ENCODE data around the gene RBM33.

DNA sequence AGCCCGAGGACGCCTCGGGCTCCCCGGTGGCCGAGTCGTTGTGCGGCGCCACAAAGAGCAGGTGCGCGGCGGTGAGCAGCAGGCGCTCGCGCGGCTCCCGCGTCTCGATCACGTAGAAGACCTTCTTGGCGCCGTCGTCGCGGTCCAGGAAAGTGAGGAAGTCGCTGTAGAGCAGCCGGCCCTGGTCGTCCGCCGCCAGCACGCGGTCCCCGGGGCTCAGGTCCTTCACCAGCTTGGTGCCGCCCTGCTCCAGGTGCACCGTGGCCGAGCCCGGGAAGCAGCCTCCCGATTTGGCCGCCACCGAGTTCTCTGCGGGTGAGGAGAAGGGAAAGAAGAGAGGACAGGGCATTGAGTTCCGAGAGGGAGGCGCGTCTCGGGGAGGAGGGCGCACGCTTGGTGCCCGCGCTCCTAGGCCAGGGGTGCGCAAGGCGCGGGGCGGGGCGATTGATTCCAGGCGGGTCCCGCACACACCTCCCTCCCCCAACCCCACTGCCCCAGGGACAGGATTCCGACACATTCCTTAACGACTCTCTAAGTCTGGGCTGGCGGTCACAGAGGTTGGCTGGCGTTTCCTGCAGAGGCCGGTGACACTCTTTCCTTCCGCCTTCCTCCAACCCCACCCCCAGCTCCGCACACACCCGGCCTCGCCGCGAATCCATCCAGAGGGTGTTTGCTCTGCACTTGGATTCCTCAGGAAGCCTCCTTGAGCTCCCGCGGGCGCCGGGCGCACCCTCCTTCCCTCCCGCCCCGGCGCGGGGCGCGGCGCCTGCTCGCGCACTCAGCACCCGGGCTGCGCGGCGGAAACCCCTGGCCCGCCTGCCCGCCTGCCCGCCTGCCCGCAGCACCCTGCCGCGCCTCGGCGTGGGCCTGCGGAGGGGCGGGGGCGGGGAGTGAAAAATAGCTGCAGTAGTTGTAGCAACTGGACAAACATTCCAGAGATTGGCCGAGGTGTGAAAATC lies 159.2 kb downstream of the RBM33 start:
- TF ChIP-seq YY1 (IDR thresholded peaks at IDR 0.05; ENCODE audit: low read depth) (no peak), MAX (IDR thresholded peaks at IDR 0.05) (no peak; the same call in 1 of the 2 replicates), RAD21 (IDR thresholded peaks at IDR 0.05; ENCODE audit: low read depth) (no peak)
